T-cell (primary cell): Measurements from ENCODE around the gene GJB4. TPM values are rescaled to one million over a fixed set of nuclear protein-coding genes. Genes with fewer than 3 reads are reported as not detected.
"Not testable (repeated sequence)": the region's sequence is repeated elsewhere in the genome, so short reads cannot be mapped to it uniquely, and the experiment has no call there.

Experiments
- ATAC-seq, 4 experiments: fragments of 200-7000 bp in 3 of 4; fragments of 150-1000 bp in 1 of 4; cut with Tn5 transposase; replicated peaks in 1 of 4; 1 replicate in 3 of 4; 2 replicates in 1 of 4; pipeline ENCODE4 v1.10.0; 2021; ENCODE audit warnings: moderate library complexity in 3 of 4, mild to moderate bottlenecking in 2 of 4, moderate number of reproducible peaks in 1 of 4
- CTCF ChIA-PET, 2 donors: fragments of 300-600 bp; sonication (Branson Sonifier 250); formaldehyde crosslinking; loops; one replicate each; lab custom pipeline; 2022; ENCODE audit warnings: antibody characterized with exemption in 2 of 2; lab: Charles Lee
- POLR2A ChIA-PET, 2 donors: fragments of 300-600 bp; sonication (Branson Sonifier 250); formaldehyde crosslinking; loops; one replicate each; lab custom pipeline; 2022; ENCODE audit warnings: antibody characterized with exemption in 2 of 2; lab: Charles Lee
- DNase-seq, 35 experiments: peaks; one replicate each; pipeline versions ENCODE4 v3.0.0 to v3.0.0-alpha.2; 2013 to 2023
- H3K27ac ChIP-seq: one replicate; pipeline ENCODE4 v1.5.1; 2013; ENCODE audit warnings: low read length
- H3K27me3 ChIP-seq, 2 experiments: replicated peaks in 1 of 2; 1 replicate in 1 of 2; 2 replicates in 1 of 2; pipeline versions ENCODE4 v1.6.1 to v1.7.0; 2013; ENCODE audit warnings: low read length in 1 of 2, mixed read lengths in 1 of 2; ENCODE audit not compliant: control insufficient read depth in 2 of 2, insufficient read depth in 2 of 2; ENCODE audit errors: extremely low read depth in 1 of 2
- H3K36me3 ChIP-seq, 2 donors: 1 replicate in 1 of 2; 2 replicates in 1 of 2; pipeline versions ENCODE4 v1.6.1 to v1.7.0; 2013; ENCODE audit warnings: low read length in 1 of 2; ENCODE audit not compliant: control insufficient read depth in 2 of 2, insufficient read depth in 1 of 2; ENCODE audit errors: extremely low read depth in 1 of 2
- H3K4me1 ChIP-seq, 2 experiments: 1 replicate in 1 of 2; 2 replicates in 1 of 2; pipeline versions ENCODE4 v1.6.1 to v1.7.0; 2013; ENCODE audit warnings: low read length in 2 of 2, mixed read lengths in 1 of 2; ENCODE audit not compliant: insufficient read depth in 2 of 2, control insufficient read depth in 1 of 2; ENCODE audit errors: extremely low read depth in 1 of 2
- H3K4me3 ChIP-seq, 2 donors: 1 replicate in 1 of 2; 2 replicates in 1 of 2; pipeline versions ENCODE4 v1.5.1 to v1.7.0; 2013; ENCODE audit warnings: mild to moderate bottlenecking in 2 of 2, low read length in 1 of 2, moderate library complexity in 1 of 2; ENCODE audit not compliant: control insufficient read depth in 1 of 2; ENCODE audit errors: extremely low read depth in 1 of 2
- H3K9me3 ChIP-seq: 2 replicates; pipeline ENCODE4 v1.7.0; 2013
- H3K27ac Mint-ChIP-seq, 2 donors: one replicate each; pipeline ENCODE4 v1.8.0; 2020 to 2021; ENCODE audit warnings: mild to moderate bottlenecking in 2 of 2, mixed read lengths in 2 of 2
- H3K27me3 Mint-ChIP-seq, 2 donors: one replicate each; pipeline ENCODE4 v1.8.0; 2021 to 2022; ENCODE audit warnings: mixed read lengths in 2 of 2
- H3K36me3 Mint-ChIP-seq: one replicate; pipeline ENCODE4 v1.8.0; 2021; ENCODE audit warnings: mixed read lengths
- H3K4me1 Mint-ChIP-seq, 3 donors: one replicate each; pipeline ENCODE4 v1.8.0; 2020 to 2022; ENCODE audit warnings: mixed read lengths in 3 of 3, mild to moderate bottlenecking in 1 of 3
- H3K4me3 Mint-ChIP-seq, 3 donors: one replicate each; pipeline ENCODE4 v1.8.0; 2020 to 2022; ENCODE audit warnings: mild to moderate bottlenecking in 3 of 3, mixed read lengths in 3 of 3, moderate library complexity in 3 of 3
- H3K9me3 Mint-ChIP-seq, 3 donors: one replicate each; pipeline ENCODE4 v1.8.0; 2020 to 2022; ENCODE audit warnings: mixed read lengths in 3 of 3
- WGBS: methylation state at CpG from one replicate; pipeline ENCODE4 v1.1.5; 2013; ENCODE audit warnings: missing lambda C conversion rate; ENCODE audit not compliant: insufficient coverage; 5-methylcytosine and 5-hydroxymethylcytosine counted together
- total RNA-seq, 35 experiments: library from RNA in 6 of 35; stranded (reverse) in 6 of 35; fragments of 120-200 nt in 1 of 35; gene quantifications; one replicate each; pipeline versions ENCODE4 v1.2.1 to v1.2.4 and lab custom pipeline; 2013 to 2026

The GJB4 gene
- total RNA-seq, 5 donors from 2014 or later (not counting 1 experiment from before 2014, with no cell fraction given), result not detected

DNA sequence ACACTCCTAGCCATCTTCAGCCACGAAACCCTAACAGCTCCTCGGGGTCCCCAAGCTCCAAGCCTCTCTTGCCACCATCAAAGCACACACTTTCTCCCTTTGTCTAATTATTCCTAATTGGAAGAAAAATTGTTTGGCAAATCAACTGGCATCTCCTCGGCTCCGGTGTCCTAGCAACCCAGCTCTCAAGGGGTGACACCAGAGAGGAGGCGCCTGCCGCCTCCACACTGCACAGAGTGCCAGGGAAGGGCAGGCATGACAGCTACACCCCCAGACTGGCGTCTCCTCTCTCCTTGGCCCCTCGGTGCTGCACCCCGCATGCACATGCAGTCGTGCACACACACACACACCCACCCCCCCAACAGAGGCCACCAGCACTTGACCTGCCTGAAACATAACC, 22.8 kb upstream of the GJB4 start:
- no peak for DNase-seq
- Mint-ChIP-seq H3K4me1 (no peaks in the 10 kb centered on the region), H3K4me3 (no peak overlapping the region), H3K27ac (no peak overlapping the region), H3K27me3 (peaks cover 14 to 23% of the 10 kb centered on the region in 2 donors), H3K36me3 (no peaks in the 10 kb centered on the region), H3K9me3 (no peaks in the 10 kb centered on the region)
- ChIA-PET POLR2A (no interaction called here), CTCF (no interaction called here)
- H3K36me3 ChIP-seq, result no peaks in the 10 kb centered on the region
- H3K27me3 ChIP-seq, result peaks cover 0 to 7% of the 10 kb centered on the region in 2 experiments
- no peaks in the 10 kb centered on the region for H3K4me1 ChIP-seq
- ATAC-seq, result no peak
- WGBS, result 94% methylated on average over 5 of the region's 10 CpGs
- H3K9me3 ChIP-seq, result no peaks in the 10 kb centered on the region
- H3K4me3 ChIP-seq, result no peak overlapping the region
- no peak overlapping the region for H3K27ac ChIP-seq

GRCh38 chr1:34737236-34737635, 22.3 kb upstream of the GJB4 start:
- H3K4me1 ChIP-seq, H3K27ac ChIP-seq, POLR2A ChIA-PET, ATAC-seq, H3K4me3 Mint-ChIP-seq, H3K9me3 ChIP-seq, CTCF ChIA-PET, H3K4me1 Mint-ChIP-seq, H3K4me3 ChIP-seq, H3K9me3 Mint-ChIP-seq, DNase-seq, H3K27ac Mint-ChIP-seq, H3K36me3 Mint-ChIP-seq, H3K36me3 ChIP-seq: not testable (repeated sequence)
- WGBS, result 83% methylated on average over 8 of the region's 12 CpGs
- H3K27me3 Mint-ChIP-seq, result peaks cover 14 to 23% of the 10 kb centered on the region in 2 donors
- peaks cover 0 to 12% of the 10 kb centered on the region in 2 experiments for H3K27me3 ChIP-seq

- ChIA-PET POLR2A (no interaction called here), CTCF (no interaction called here)
- Histone ChIP-seq H3K4me1 (peaks cover 0 to 6% of the 10 kb centered on the region in 2 experiments), H3K4me3 (no peak overlapping the region), H3K9me3 (no peaks in the 10 kb centered on the region), H3K27me3 (peaks cover 0 to 25% of the 10 kb centered on the region in 2 experiments), H3K27ac (no peak overlapping the region), H3K36me3 (no peaks in the 10 kb centered on the region)
- Mint-ChIP-seq H3K4me3 (no peak overlapping the region), H3K27ac (no peak overlapping the region), H3K4me1 (peaks cover 3 to 8% (median 3%) of the 10 kb centered on the region in 3 donors), H3K9me3 (no peaks in the 10 kb centered on the region), H3K27me3 (peaks cover 13 to 19% of the 10 kb centered on the region in 2 donors), H3K36me3 (no peaks in the 10 kb centered on the region)
- ATAC-seq (no peak), DNase-seq (no peak)
- WGBS, result 67% methylated on average over 3 of the region's 3 CpGs
Observed at GRCh38 chr1:34739613-34740012, 19.9 kb upstream of the GJB4 start.

GRCh38 chr1:34740161-34740868, 19.2 kb upstream of the GJB4 start:
- CTCF ChIA-PET, result no interaction called here
- no peak for DNase-seq
- peaks cover 0 to 6% of the 10 kb centered on the region in 2 experiments for H3K4me1 ChIP-seq
- H3K27ac ChIP-seq, result no peak overlapping the region
- POLR2A ChIA-PET, result no interaction called here
- ATAC-seq, result no peak
- H3K27ac Mint-ChIP-seq, result no peak overlapping the region
- H3K9me3 ChIP-seq, result no peaks in the 10 kb centered on the region
- peaks cover 0 to 29% of the 10 kb centered on the region in 2 experiments for H3K27me3 ChIP-seq
- no peak overlapping the region for H3K4me3 ChIP-seq
- peaks cover 3 to 8% (median 3%) of the 10 kb centered on the region in 3 donors for H3K4me1 Mint-ChIP-seq
- H3K36me3 ChIP-seq, result no peaks in the 10 kb centered on the region
- H3K36me3 Mint-ChIP-seq, result no peaks in the 10 kb centered on the region
- H3K9me3 Mint-ChIP-seq, result no peaks in the 10 kb centered on the region
- WGBS, result 64% methylated on average over 18 of the region's 18 CpGs
- H3K4me3 Mint-ChIP-seq, result no peak overlapping the region
- H3K27me3 Mint-ChIP-seq, result peaks cover 13 to 17% of the 10 kb centered on the region in 2 donors

- 14% methylated on average over 14 of the region's 16 CpGs for WGBS
- POLR2A ChIA-PET, result interaction anchor here (0.6 to 0.7 kb wide), 2 partner anchors 688 to 1100 kb away, joined by 3 read pairs; no protein-coding TSS in a partner anchor
- Histone ChIP-seq H3K27me3 (peaks cover 0 to 38% of the 10 kb centered on the region in 2 experiments), H3K9me3 (no peaks in the 10 kb centered on the region), H3K4me1 (peaks cover 0 to 6% of the 10 kb centered on the region in 2 experiments), H3K4me3 (no peak overlapping the region), H3K36me3 (no peaks in the 10 kb centered on the region), H3K27ac (no peak overlapping the region)
- no peak overlapping the region for H3K27ac Mint-ChIP-seq
- H3K27me3 Mint-ChIP-seq, result peaks cover 6 to 8% of the 10 kb centered on the region in 2 donors
- H3K4me3 Mint-ChIP-seq, result no peak overlapping the region
- no peaks in the 10 kb centered on the region for H3K9me3 Mint-ChIP-seq
- no peaks in the 10 kb centered on the region for H3K36me3 Mint-ChIP-seq
- peak; percentile 82 to 86 (median 86) for ATAC-seq
- peak; percentile 22 to 81 (median 63) for DNase-seq
- peaks cover 3 to 8% (median 3%) of the 10 kb centered on the region in 3 donors for H3K4me1 Mint-ChIP-seq
- CTCF ChIA-PET, result interaction anchor here (0.5 to 2.3 kb wide), 7 partner anchors 9 to 1110 kb away, joined by 3 to 10 read pairs (median 4); no protein-coding TSS in a partner anchor
Observed at GRCh38 chr1:34742667-34743270, 16.8 kb upstream of the GJB4 start.

GRCh38 chr1:34743775-34744174, 15.8 kb upstream of the GJB4 start:
- POLR2A ChIA-PET, result no interaction called here
- no peaks in the 10 kb centered on the region for H3K36me3 Mint-ChIP-seq
- H3K4me3 ChIP-seq, result no peak overlapping the region
- no peak overlapping the region for H3K27ac ChIP-seq
- H3K36me3 ChIP-seq, result no peaks in the 10 kb centered on the region
- no peak for ATAC-seq
- no peak overlapping the region for H3K4me3 Mint-ChIP-seq
- DNase-seq, result no peak
- CTCF ChIA-PET, result interaction anchor here (1.0 to 2.3 kb wide), 2 partner anchors 1111 kb away, joined by 3 to 10 read pairs; no protein-coding TSS in a partner anchor
- 74% methylated on average over 4 of the region's 6 CpGs for WGBS
- H3K4me1 ChIP-seq, result peaks cover 0 to 6% of the 10 kb centered on the region in 2 experiments
- peaks cover 0 to 40% of the 10 kb centered on the region in 2 experiments for H3K27me3 ChIP-seq
- no peaks in the 10 kb centered on the region for H3K9me3 ChIP-seq
- H3K4me1 Mint-ChIP-seq, result peaks cover 3 to 8% (median 3%) of the 10 kb centered on the region in 3 donors
- no peaks in the 10 kb centered on the region for H3K9me3 Mint-ChIP-seq
- no peak overlapping the region for H3K27ac Mint-ChIP-seq
- peaks cover 9 to 14% of the 10 kb centered on the region in 2 donors for H3K27me3 Mint-ChIP-seq
